Measurements from ENCODE around the gene DIPK1B.

The DIPK1B gene

DNA sequence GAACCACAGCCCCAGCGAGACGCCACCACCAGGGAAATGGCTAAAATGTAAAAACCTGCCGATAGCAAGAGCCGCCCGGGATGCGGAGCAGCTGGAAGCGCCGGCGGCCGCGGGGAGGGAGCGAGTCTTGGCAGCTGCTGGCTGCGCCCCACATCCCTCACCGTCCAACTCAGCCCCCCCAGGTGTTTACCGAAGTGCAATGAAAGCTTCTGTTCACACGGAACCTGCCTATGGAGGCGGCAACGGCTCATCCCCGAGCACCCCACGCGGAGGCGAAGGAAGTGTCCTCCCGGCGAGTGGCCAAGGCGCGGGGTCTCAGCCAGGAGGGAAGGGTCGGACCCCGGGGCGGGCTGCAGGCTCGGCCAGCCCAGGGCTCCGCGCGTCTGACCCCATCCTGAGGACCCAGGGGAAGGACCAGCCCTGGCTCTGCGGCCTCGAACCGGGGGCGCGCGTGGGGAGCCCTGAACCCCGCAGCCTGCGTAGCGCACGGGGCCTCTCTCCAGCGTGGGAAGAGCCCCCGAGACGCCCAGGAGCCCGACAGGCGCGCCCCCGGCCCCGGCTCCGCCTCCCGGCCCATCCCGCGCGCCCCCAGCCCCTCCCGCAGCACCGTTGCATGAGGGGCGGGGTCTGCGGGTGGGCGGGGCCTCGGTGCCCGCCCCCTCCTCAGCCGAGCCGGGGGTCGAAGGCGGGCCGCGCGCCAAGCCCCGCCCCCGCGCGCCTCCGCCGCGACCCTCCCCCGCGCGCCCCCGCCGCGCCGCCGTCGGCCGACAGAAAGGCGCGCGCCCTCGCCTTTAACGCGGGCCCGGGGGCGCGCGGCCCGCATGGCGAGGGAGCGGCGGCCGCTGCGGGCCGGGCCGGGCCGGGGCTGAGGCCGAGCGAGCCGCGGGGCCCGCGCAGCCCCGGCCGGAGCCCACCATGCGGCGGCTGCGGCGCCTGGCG, at the start of gene DIPK1B:
Gene DIPK1B, plus strand, starts transcription at position 822 of the 939 bp plus-strand sequence. Its CDS starts 94 bp downstream, at position 916.
- no peak for DNase-seq (ENCODE audit: low read depth)

DNA sequence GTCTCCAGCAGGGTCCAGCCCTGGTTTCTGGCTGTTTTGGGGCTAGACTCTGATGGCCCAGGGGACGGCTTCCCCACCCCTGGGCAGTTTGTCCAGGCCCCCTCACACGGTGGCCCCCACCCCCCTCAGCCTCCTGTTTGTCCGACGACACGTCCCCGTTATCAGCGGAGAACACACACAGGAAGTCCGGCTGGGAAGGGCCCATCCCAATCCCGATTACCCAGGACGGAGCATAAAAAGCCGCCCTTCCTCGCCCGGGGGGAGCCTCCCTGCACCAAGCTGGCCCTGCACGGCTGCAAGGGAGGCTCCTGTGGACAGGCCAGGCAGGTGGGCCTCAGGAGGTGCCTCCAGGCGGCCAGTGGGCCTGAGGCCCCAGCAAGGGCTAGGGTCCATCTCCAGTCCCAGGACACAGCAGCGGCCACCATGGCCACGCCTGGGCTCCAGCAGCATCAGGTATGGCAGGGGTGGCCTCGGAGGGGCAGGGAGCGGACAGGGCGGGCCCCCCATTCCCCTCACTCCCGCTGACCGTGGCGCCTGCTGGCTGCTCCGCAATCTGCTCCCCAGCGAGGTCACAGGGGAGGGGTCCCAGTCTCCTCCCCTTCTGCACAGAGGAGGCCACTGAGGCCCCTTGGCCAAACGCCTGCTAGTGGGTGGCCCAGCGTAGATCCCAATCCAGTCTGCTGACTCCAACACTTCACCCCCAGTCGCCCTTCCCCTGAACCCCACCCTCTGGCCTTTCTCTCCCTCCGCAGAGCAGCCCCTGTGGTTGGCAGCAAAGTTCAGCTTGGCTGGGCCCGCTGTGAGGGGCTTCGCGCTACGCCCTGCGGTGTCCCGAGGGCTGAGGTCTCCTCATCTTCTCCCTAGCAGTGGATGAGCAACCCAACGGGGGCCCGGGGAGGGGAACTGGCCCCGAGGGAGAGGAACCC, 49.5 kb upstream of the DIPK1B start, which contains the start of gene EGFL7:
Gene EGFL7, plus strand, starts transcription at position 261 of the 926 bp plus-strand sequence. CDS start 5,367 bp downstream, outside the sequence.
- DNase-seq (ENCODE audit: low read depth), result no peak

DNA sequence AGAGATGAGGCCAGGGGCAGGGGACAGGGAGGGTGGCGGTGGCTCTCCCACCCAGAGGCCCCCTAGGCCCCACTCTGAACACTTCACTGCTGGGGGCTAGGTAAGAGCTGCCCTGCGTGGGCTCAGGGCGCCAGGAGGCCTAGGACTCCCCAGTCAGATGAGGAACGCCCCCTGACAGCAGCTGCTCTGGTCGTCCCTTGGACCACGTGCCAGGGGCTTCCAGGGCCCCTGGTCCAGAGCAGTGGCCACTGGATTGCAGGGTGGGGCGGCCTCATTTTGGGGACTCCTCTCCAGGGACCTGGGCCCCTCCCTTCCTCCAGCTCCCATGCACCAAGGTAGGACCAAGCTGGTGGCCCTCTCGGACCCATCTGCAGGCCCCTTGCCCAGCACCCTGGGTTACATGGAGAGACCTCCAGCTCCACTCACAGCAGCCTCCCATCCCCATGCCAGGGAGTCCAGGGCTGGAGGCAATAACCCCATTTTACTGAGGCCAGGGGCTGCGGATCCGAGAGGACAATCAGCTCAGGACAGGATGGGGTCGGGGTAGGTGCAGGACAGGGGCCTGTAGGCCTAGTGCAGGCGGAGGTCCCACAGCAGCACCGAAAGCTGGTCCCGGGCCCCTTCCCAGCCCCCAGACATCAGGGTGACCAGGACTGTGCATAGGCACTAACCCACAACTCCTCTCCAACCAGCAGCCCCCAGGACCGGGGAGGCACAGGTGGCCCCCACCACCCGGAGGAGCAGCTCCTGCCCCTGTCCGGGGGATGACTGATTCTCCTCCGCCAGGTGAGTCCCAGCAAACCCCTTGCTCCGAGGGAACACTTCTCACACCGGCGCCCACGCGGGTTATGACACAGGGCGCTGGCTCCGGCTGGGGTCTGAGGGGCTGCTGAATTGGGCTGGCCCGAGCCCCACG, 48.1 kb upstream of the DIPK1B start:
- no peak for DNase-seq (ENCODE audit: low read depth)

DNA sequence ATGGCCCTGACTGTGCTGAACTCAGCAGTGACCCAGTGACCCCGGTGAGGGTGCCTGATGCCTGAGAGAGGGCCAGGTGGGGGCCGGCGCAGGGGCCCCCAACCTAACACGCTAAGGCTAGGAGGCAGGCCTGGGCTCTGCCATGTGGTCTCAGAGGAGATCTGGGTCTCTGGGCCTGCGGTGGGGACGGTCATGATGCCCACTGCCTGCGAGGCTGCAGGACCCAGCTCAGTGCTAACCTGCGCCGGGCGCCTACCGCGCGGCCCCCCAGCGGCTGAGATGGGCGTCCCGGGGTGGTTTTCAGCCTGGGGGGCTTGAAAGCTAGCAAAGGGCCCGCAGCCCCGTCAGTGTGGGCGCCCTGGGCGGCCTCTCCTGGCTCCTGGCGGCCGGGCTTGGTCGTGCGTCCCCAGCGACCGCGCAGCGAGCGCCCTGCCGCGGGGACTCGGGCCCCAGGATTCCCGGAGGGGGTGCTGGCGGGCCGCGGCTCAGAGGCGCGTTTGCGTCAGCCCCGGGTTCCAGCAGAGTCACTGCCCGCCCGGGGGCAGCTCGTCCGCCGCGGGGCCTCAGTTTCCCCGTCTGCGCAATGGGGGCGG, 47.2 kb upstream of the DIPK1B start:
- DNase-seq (ENCODE audit: low read depth), result no peak

DNA sequence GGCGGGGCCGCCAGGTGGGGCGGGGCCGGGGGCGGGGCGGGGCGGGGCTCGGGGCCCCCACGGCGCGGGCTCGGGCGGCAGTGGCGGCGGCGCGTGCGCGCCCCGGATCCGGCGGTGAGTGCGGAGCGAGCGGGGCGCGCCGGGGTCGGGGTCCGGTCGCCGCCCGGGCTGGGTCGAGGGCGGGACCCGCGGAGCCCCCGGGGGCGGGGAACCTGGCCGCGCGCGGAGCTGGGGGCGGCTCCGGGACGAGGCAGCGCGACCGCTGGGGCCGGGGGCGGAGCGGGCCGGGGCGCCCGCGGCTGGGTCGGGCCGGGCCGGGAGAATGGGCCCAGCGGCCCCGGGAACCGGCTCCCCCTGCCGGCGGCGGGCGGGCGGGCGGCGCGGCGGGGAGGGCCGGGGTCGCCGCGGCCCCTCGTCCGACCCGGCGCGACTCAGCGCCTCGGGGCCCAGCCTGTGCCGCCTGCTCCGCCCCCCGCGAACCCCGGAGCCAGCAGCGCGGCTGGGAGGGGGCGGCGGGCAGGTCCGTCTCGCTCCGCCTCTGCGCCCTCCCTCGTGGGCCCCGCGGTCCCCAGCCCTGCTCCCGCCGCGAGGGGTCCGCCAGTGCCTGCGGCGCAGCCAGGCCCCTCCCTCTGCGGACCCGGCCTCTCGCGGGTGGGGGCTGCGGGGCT, 46.5 kb upstream of the DIPK1B start:
- no peak for DNase-seq (ENCODE audit: low read depth)

DNA sequence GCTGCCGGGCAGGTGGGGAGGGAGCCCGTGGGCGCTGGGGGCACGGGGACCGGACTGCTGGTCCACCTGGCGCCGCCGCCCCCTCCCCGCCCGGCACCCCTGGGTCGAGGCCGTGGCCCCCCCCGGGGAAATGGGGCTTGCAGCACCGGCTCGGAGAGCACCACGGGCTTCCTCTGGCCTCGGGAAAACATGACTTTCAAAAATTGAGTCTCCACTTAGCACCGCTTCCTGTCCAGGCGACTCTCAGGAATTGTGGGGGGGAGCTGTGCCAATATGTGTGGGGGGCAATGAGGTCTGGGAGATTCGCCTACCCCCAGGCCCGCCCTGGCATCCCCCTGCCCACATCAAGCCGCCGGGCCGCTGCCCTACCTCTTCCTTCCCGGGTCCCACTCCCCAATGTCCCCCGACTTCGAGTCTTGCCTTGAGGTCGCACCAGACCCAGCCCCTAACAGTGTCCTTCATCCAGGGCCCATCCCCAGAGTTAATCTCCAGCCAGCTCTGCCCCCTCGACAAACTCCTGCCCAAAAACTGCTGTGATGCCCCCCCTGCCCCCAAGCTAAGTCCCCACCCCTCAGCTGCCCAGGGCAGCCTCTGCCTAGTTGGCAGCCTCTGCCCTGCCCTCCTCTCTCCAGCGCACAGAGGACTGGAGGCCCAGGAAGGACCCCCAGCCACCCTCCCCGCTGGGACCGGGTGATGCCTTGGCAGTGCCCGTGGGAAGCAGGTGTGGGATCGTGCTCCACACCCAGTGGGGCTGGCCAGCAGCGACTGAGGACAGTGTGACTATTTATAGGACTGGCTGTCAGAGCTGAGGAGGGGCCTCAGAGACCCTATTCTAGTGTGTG, 45.8 kb upstream of the DIPK1B start:
- DNase-seq (ENCODE audit: low read depth), result no peak

DNA sequence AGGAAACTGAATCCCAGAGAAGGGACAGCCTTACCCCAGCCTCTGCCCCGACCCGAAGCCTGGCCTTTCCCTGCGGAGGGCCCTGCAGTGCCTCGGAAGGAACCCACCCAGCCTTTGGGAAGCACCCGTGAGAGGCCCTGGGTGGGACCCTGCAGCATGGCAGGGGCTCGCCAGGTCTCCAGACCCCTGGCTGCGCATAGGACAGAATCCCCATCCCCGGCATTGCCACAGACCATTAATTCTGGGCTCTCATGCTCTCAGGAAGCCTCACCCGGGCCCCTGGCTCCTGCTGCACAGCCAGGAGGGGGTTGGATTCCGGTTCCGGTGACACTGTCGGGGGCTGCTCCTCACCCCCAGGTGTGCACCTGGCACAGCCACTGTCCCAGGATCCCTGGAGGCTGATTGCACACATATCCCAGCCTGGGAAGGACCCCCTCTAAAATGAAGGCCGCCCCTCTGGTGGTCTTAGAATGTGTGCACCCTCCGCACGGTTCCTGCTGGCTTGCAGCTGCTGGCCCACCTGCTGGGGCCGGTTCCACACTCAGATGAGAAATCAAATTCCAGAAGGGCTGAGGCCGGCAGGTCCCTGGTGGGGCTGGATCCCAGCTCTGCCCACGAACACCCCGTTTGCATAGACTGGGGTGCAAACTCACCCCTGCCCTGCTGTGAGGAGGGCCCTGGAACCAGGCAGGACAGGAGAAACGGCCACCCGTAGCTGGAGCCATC, 45.0 kb upstream of the DIPK1B start:
- no peak for DNase-seq (ENCODE audit: low read depth)

DNA sequence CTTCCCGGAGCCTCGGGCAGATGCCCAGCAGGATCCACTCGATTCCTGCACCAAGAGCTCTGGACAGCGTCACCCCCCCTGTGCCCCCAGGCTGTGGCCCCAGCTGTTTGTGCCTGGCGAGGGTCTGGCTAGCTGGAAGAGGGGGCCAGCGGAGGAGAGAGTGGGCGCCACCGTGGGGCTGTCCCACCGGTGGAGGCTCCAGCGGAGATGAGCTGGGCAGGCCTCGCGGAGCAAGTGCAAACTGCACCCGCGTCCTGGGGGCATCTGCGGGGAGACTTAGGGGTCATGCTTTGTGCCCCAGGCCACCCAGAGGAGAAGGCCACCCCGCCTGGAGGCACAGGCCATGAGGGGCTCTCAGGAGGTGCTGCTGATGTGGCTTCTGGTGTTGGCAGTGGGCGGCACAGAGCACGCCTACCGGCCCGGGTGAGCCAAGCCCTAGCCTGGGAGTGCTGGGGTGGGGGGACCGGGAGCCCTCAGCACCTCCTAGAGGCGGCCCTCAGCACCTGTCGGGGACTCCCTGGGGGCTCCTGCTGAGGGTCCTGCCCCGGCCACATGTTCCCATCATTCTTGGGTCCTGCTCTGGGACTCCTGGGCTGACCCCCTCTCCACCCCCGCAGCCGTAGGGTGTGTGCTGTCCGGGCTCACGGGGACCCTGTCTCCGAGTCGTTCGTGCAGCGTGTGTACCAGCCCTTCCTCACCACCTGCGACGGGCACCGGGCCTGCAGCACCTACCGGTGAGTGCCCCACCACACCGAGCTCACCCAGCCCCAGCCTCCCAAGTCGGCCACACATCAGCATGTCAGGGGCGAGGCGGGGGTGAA, 44.2 kb upstream of the DIPK1B start:
- DNase-seq (ENCODE audit: low read depth), result no peak

DNA sequence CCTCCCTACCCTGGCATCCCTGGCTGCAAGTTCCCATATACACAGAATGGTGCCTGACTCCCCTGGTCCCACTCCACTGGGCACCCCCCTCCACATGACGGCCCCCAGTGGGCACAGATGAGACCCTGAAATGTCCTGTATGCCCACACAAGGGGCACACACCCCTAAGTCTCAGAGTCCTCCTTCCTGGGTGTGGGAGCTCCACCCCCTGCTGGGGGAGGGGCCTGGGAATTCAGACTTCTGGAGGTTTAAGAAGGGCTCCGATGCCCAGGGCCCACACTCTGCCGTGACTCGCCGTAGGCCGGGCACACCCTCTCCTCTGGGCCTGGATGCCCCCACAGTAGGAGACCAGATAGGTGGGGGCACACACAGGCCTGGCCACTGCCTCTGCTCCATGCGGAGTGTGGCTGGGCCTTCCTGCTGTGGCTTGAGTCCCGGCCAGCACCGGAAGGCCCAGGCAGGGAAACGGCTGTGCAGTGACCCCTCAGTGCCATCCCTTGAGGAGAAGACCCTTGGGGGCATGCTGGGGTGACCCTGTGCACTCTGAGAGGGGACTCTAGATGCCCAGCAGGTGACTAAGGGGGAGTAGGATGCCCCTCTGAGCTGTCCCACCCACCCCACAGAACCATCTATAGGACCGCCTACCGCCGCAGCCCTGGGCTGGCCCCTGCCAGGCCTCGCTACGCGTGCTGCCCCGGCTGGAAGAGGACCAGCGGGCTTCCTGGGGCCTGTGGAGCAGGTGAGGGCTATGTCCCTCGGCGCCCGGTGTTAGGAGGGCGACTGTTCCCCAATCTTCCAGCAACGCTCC, 43.2 kb upstream of the DIPK1B start:
- no peak for DNase-seq (ENCODE audit: low read depth)

DNA sequence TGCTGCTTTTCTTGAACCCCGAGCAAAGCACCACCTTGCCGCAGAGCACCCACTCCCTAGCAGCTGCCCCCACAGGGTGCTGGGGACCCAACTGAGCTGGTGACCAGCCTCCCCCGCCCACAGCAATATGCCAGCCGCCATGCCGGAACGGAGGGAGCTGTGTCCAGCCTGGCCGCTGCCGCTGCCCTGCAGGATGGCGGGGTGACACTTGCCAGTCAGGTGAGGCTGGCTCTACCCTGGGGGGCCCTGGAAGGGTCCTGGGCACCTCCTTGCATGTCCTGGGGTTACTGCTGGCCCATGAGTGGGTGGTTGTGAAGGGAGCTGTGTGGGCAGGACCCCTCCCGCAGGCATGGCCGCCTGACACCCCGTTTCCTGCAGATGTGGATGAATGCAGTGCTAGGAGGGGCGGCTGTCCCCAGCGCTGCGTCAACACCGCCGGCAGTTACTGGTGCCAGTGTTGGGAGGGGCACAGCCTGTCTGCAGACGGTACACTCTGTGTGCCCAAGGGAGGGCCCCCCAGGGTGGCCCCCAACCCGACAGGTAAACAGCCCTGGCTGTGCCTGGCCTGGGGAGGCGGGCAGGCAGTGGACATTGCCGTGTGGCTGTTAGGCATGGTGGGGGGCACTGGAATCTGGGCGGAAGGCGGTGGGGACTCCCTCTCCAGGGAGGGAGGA, 42.4 kb upstream of the DIPK1B start:
- no peak for DNase-seq (ENCODE audit: low read depth)

DNA sequence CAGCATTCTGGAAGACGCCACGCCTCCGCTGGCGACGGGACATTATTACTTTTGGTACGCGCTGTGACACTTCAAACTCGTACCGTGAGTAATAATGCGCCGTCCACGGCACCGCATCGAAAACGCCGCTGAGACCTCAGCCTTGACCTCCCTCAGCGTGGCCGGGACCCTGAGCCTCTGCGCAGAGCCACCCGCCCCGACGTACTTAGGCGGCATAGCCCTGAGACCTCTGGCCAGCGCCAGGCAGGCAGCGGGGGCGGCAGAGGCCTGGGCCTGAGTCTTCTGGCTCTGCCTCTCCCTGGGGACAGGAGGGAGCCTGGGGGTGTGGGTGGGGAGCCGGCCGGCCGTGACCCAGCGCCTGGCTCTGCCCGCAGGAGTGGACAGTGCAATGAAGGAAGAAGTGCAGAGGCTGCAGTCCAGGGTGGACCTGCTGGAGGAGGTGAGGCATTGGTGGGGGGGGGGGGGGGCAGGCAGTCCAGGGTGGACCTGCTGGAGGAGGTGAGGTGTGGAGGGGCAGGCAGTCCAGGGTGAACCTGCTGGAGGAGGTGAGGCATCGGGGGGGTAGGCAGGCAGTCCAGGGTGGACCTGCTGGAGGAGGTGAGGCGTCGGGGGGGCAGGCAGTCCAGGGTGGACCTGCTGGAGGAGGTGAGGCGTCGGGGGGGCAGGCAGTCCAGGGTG, 41.7 kb upstream of the DIPK1B start:
- DNase-seq (ENCODE audit: low read depth), result no peak

DNA sequence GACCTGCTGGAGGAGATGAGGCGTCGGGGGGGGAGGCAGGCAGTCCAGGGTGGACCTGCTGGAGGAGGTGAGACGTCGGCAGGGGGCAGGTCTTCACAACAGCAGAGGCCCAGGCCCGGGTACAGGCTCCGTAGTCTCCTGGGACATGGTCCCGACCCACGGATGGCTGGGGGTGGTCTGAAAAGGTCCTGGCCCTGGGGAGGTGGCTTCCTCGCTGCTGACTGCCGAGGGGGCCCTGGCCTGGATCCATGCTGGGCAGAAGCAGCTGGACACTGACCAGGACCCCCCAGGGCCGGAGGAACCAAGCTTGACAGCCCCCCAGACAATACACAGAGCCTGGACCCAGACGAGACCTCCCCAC, 41.1 kb upstream of the DIPK1B start:
- DNase-seq (ENCODE audit: low read depth), result no peak

DNA sequence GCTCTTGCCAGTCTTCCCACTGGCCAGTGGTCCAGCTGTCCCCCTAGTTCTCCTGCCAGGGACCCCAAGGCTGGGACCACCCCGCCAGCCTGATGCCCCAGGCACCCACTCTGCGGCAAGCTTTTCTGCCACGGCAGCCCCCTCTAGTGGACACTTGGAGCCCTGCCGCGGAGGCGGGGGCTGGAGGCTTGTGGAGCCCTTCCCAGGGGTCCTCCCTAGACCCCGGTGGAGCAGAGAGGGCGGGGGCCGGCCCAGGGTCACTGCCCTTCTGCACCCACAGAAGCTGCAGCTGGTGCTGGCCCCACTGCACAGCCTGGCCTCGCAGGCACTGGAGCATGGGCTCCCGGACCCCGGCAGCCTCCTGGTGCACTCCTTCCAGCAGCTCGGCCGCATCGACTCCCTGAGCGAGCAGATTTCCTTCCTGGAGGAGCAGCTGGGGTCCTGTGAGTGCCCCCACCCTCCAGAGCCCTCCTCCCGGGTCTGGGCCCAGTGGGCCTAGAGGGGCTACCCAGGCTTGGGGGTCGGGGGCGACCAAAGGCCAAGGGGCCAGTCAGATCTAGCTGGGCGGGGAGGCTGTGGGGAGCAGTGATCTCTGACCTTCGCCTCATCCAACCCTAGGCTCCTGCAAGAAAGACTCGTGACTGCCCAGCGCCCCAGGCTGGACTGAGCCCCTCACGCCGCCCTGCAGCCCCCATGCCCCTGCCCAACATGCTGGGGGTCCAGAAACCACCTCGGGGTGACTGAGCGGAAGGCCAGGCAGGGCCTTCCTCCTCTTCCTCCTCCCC, 40.5 kb upstream of the DIPK1B start:
- no peak for DNase-seq (ENCODE audit: low read depth)

DNA sequence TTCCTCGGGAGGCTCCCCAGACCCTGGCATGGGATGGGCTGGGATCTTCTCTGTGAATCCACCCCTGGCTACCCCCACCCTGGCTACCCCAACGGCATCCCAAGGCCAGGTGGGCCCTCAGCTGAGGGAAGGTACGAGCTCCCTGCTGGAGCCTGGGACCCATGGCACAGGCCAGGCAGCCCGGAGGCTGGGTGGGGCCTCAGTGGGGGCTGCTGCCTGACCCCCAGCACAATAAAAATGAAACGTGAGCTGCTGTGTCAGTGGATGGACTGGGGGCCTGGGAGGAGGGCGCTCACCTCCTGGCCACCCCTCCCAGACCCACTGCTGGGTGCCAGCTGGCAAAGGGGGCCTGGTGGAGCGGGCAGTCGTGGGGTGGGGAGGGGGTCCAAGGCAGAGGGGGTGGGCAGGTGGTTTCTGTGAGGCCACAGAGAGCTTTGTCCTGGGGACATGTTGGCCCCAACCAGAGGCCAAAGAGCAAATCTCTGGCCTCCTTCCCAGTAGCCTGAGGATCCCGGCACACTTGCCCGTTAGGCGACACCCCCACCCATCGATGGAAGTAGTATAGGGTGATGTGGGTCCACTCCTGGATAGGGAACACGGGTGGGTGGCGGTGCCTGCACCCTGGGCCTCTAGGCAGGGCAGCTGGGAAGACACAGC, 39.8 kb upstream of the DIPK1B start:
- no peak for DNase-seq (ENCODE audit: low read depth)

Measured in GM04504 (cell line).